IMR-90 (cell line): Measurements from ENCODE around the gene SLITRK2. TPM values are rescaled to one million over a fixed set of nuclear protein-coding genes. Genes with fewer than 3 reads are reported as not detected.

Experiments
- ATAC-seq: fragments of 200-7000 bp; cut with Tn5 transposase; 2 replicates; pipeline ENCODE4 v1.9.1; 2020; ENCODE audit warnings: low read depth, mild to moderate bottlenecking, moderate library complexity
- BruUV-seq: library from RNA; stranded (reverse); fragments of 400-500 nt; replicated peaks from 2 replicates; lab custom pipeline; 2021; lab: Mats Ljungman, UMichigan
- CTCF ChIA-PET: fragments of 300-600 bp; formaldehyde crosslinking; extraction: SDS; loops from one replicate; lab custom pipeline; 2021; ENCODE audit warnings: antibody characterized with exemption; lab: Yijun Ruan, JAX
- POLR2A ChIA-PET: fragments of 300-600 bp; sonication (Branson Sonifier 250); formaldehyde crosslinking; loops from one replicate; lab custom pipeline; 2022; ENCODE audit warnings: antibody characterized with exemption; ENCODE audit not compliant: unreplicated experiment; lab: Charles Lee
- DNase-seq: peaks from one replicate; pipeline ENCODE4 v3.0.0; 2013
- H2AFZ ChIP-seq: replicated peaks from 2 replicates; pipeline ENCODE3; 2013; ENCODE audit warnings: low read length, mild to moderate bottlenecking; ENCODE audit not compliant: poor library complexity
- H2AK5ac ChIP-seq: 2 replicates; pipeline ENCODE4 v1.6.1; 2013; ENCODE audit warnings: low read depth, low read length, inconsistent platforms
- H2AK9ac ChIP-seq: replicated peaks from 2 replicates; pipeline ENCODE3; 2013; ENCODE audit warnings: mild to moderate bottlenecking, low read depth, low read length, moderate library complexity; ENCODE audit not compliant: poor library complexity
- H2BK120ac ChIP-seq: 2 replicates; pipeline ENCODE4 v1.6.1; 2013; ENCODE audit warnings: low read depth, low read length, inconsistent platforms
- H2BK15ac ChIP-seq: 3 replicates; pipeline ENCODE4 v1.6.1; 2013; ENCODE audit warnings: low read depth, low read length, inconsistent platforms
- H2BK20ac ChIP-seq: 2 replicates; pipeline ENCODE4 v1.6.1; 2013; ENCODE audit warnings: low read depth, mild to moderate bottlenecking, inconsistent platforms, low read length, moderate library complexity
- H2BK5ac ChIP-seq: 2 replicates; pipeline ENCODE4 v1.6.1; 2013; ENCODE audit warnings: mild to moderate bottlenecking, low read depth, low read length, inconsistent platforms; ENCODE audit not compliant: poor library complexity, severe bottlenecking
- H3K14ac ChIP-seq: replicated peaks from 2 replicates; pipeline ENCODE4 v1.6.1; 2013; ENCODE audit warnings: low read depth, low read length, inconsistent platforms
- H3K18ac ChIP-seq: 2 replicates; pipeline ENCODE4 v1.6.1; 2013; ENCODE audit warnings: low read depth, low read length, control low read depth
- H3K23ac ChIP-seq: 2 replicates; pipeline ENCODE4 v1.6.1; 2013; ENCODE audit warnings: low read depth, low read length, inconsistent platforms
- H3K27ac ChIP-seq: 2 replicates; pipeline ENCODE4 v1.5.1; 2013; ENCODE audit warnings: mild to moderate bottlenecking, control low read depth, low read length; ENCODE audit not compliant: insufficient read depth
- H3K27me3 ChIP-seq: 2 replicates; pipeline ENCODE4 v1.6.1; 2013; ENCODE audit warnings: low read length; ENCODE audit not compliant: control insufficient read depth, insufficient read depth
- H3K36me3 ChIP-seq: 2 replicates; pipeline ENCODE4 v1.6.1; 2013; ENCODE audit warnings: low read length, mixed read lengths; ENCODE audit not compliant: control insufficient read depth, insufficient read depth
- H3K4ac ChIP-seq: 2 replicates; pipeline ENCODE4 v1.6.1; 2013; ENCODE audit warnings: low read depth, low read length, inconsistent platforms
- H3K4me1 ChIP-seq: 2 replicates; pipeline ENCODE4 v1.6.1; 2013; ENCODE audit warnings: low read length, mixed read lengths; ENCODE audit not compliant: control insufficient read depth, insufficient read depth
- H3K4me2 ChIP-seq: 2 replicates; pipeline ENCODE4 v1.6.1; 2013; ENCODE audit warnings: low read depth, mild to moderate bottlenecking, control low read depth, low read length, moderate library complexity
- H3K4me3 ChIP-seq: 2 replicates; pipeline ENCODE4 v1.5.1; 2013; ENCODE audit warnings: low read depth, mild to moderate bottlenecking, control low read depth, low read length, moderate library complexity; ENCODE audit not compliant: insufficient read depth
- H3K56ac ChIP-seq: 2 replicates; pipeline ENCODE4 v1.6.1; 2013; ENCODE audit warnings: low read length, inconsistent platforms; ENCODE audit not compliant: insufficient read depth; ENCODE audit errors: extremely low read depth
- H3K79me1 ChIP-seq, 2 experiments: 2 replicates each; pipeline ENCODE4 v1.6.1; 2013; ENCODE audit warnings: low read length in 2 of 2, inconsistent platforms in 1 of 2, low read depth in 1 of 2
- H3K9ac ChIP-seq: 2 replicates; pipeline ENCODE4 v1.6.1; 2013; ENCODE audit warnings: low read depth, low read length, control low read depth
- H3K9me1 ChIP-seq: 2 replicates; pipeline ENCODE4 v1.6.1; 2013; ENCODE audit warnings: low read length, inconsistent platforms; ENCODE audit not compliant: insufficient read depth
- H3K9me3 ChIP-seq: 2 replicates; pipeline ENCODE4 v1.6.1; 2013; ENCODE audit warnings: low read length; ENCODE audit not compliant: control insufficient read depth, insufficient read depth
- H4K20me1 ChIP-seq: 2 replicates; pipeline ENCODE4 v1.6.1; 2013; ENCODE audit warnings: low read length, inconsistent platforms; ENCODE audit not compliant: insufficient read depth
- H4K5ac ChIP-seq: 2 replicates; pipeline ENCODE4 v1.6.1; 2013; ENCODE audit warnings: mild to moderate bottlenecking, low read depth, low read length, control low read depth
- H4K8ac ChIP-seq, 2 experiments: 2 replicates each; pipeline ENCODE4 v1.6.1; 2013; ENCODE audit warnings: low read depth in 2 of 2, low read length in 2 of 2, control low read depth in 1 of 2, inconsistent platforms in 1 of 2
- H4K91ac ChIP-seq: 2 replicates; pipeline ENCODE4 v1.6.1; 2013; ENCODE audit warnings: low read depth, low read length, inconsistent platforms; ENCODE audit not compliant: insufficient read depth
- CHD1 ChIP-seq: IDR thresholded peaks from 2 replicates; pipeline ENCODE4 v1.6.1; 2012; ENCODE audit warnings: low read depth, low read length, improper control_type of control experiment
- CTCF ChIP-seq: conservative IDR thresholded peaks from 2 replicates; pipeline ENCODE4 v1.5.1; 2012; ENCODE audit warnings: mild to moderate bottlenecking, low read depth, low read length, improper control_type of control experiment
- RAD21 ChIP-seq: IDR thresholded peaks from 2 replicates; pipeline ENCODE4 v1.6.1; 2012; ENCODE audit warnings: low read length, improper control_type of control experiment
- WGBS, 2 experiments: methylation state at CpG; one replicate each; pipeline versions ENCODE4 v1.1.5 to v1.1.7; 2013; ENCODE audit warnings: missing lambda C conversion rate in 2 of 2; ENCODE audit not compliant: insufficient read length in 1 of 2; ENCODE audit errors: extremely low coverage in 2 of 2; 5-methylcytosine and 5-hydroxymethylcytosine counted together
- dilution Hi-C: fragments of 300-500 bp; cut with HindIII; formaldehyde crosslinking; loops from one replicate; pipeline ENCODE4 v1.14.3; 2018; ENCODE audit warnings: low sequenced_read_pairs; ENCODE audit not compliant: unreplicated experiment
- in situ Hi-C: fragments of 300-500 bp; cut with MboI; formaldehyde crosslinking; loops from 3 replicates; pipeline ENCODE4 v1.14.3; 2019; ENCODE audit warnings: low sequenced_read_pairs, inconsistent platforms, mixed read lengths
- intact Hi-C: fragments of 100-400 bp; cut with micrococcal nuclease; formaldehyde crosslinking; loops from 2 replicates; pipeline ENCODE4 v1.10.0; 2022
- polyA plus RNA-seq, 3 experiments: library from polyadenylated mRNA; depleted of rRNA; stranded (reverse); fragments of >200 nt; gene quantifications; 2 replicates each; pipeline ENCODE4 v1.2.3, GENCODE V29; 2012; ENCODE audit warnings: low replicate concordance in 1 of 3
- total RNA-seq: library from RNA; depleted of rRNA; stranded (reverse); fragments of >200 nt; gene quantifications from 2 replicates; pipeline ENCODE4 v1.2.3, GENCODE V29; 2012

SLITRK2 gene
- total and polyA plus RNA-seq, 2 of the 4 experiments (the other 2 are of a cell fraction), result not detected

- no peaks in the 10 kb centered on the region for H4K20me1 ChIP-seq
- no peak overlapping the region for H4K5ac ChIP-seq
Measured at GRCh38 chrX:145840531-145840930, 22.9 kb downstream of the SLITRK2 start.

More at GRCh38 chrX:145840531-145840930, 22.9 kb downstream of the SLITRK2 start:
- WGBS, 2 experiments, result 83% methylated on average over 1 of the region's 9 CpGs; no CpG with 5 or more reads in 1 of the 2 experiments
- Histone ChIP-seq H3K4me1 (no peaks in the 10 kb centered on the region), H3K14ac (no peak overlapping the region), H2BK120ac (no peak overlapping the region), H3K23ac (no peak overlapping the region), H3K4me2 (no peak overlapping the region), H3K36me3 (no peaks in the 10 kb centered on the region), H3K9me1 (no peaks in the 10 kb centered on the region), H2BK15ac (no peak overlapping the region), H4K8ac (no peak overlapping the region), H3K79me1 (no peaks in the 10 kb centered on the region), H3K9me3 (peaks cover 11% of the 10 kb centered on the region), H3K27me3 (no peaks in the 10 kb centered on the region), H3K4me3 (no peak overlapping the region), H4K91ac (no peak overlapping the region), H2AK5ac (no peak overlapping the region), H3K18ac (no peak overlapping the region), H3K4ac (no peak overlapping the region), H2BK20ac (no peak overlapping the region), H3K56ac (no peak overlapping the region), H3K27ac (no peak overlapping the region), H3K9ac (no peak overlapping the region), H2AK9ac (no peak overlapping the region), H2AFZ (no peak overlapping the region), H2BK5ac (no peak overlapping the region)
- dilution Hi-C loops, result no loop called here
- POLR2A ChIA-PET, result no interaction called here
- DNase-seq, result no peak
- no peak for TF ChIP-seq CTCF
- no peak for TF ChIP-seq RAD21
- no peak for TF ChIP-seq CHD1
- no TSS peak for BruUV-seq
- CTCF ChIA-PET, result no interaction called here
- intact Hi-C loops, result no loop called here
- ATAC-seq, result no peak
- in situ Hi-C loops, result no loop called here
